HG03558 (cell line): ENCODE measurements around the gene LCMT2.

Experiments used
- ATAC-seq: cut with Tn5 transposase; IDR thresholded peaks from one replicate; pipeline ENCODE4 v1.9.1; 2021; ENCODE audit warnings: moderate number of reproducible peaks; ENCODE audit not compliant: unreplicated experiment; ENCODE audit errors: extremely low read depth

Gene LCMT2

DNA sequence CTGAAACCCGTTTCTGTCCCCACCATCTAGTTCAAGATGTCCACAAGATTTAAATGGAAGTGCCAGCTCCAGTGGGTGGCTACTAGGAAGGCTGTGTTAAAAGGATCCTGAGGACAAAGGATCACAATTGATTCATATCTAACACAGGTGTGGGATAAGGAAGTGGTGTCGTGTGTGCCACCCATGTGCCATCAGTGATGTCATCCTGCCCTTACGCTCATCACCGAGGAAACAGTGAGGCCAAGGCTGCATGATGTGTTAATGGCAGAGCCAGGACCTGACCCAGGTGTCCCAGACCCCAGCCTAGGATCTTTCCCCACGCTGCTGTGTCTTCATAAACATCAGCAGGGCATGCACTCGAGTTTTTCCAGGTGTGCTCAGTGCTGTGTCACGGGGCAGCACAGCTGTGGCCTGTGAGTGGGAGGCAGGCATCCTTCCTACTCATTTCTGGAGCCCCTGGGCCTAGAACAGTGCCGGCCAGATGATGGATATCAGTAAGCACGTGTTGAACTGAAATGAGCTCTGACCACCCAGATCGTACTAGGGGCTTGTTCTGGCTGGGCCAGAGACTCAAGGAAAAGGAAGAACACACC is 53.0 kb downstream of the LCMT2 start:
- ATAC-seq, result no peak

DNA sequence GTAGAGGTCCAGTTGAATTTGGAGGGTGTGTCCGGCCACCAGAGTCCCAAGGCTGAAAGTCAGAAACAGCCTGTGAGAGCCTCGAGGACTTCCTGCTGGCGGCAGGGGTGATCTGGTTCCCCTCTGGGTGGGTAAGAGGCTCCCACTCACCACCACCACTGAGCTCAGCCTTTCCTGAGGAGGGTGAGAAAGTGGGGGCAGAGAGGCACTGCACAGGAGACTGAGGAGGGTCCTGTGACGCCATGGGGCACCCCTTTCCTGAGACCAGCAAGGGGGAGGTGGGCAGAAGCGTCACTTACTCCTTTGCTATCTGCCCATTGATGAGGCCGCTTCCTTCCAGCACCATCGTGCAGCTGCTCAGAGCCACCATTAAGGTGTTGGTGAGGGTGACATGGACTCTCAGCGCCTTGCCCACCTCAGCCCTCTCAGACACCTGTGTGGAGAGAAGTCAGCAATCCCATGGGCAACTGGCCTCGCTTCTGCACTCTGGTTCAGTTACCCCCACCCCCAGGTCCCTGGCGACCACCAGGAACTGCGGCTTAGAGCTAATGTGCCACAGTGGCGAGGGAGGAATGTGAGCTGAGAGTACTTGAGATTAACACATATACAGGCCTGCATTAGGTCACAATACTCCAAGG is 53.7 kb downstream of the LCMT2 start:
- no peak for ATAC-seq

DNA sequence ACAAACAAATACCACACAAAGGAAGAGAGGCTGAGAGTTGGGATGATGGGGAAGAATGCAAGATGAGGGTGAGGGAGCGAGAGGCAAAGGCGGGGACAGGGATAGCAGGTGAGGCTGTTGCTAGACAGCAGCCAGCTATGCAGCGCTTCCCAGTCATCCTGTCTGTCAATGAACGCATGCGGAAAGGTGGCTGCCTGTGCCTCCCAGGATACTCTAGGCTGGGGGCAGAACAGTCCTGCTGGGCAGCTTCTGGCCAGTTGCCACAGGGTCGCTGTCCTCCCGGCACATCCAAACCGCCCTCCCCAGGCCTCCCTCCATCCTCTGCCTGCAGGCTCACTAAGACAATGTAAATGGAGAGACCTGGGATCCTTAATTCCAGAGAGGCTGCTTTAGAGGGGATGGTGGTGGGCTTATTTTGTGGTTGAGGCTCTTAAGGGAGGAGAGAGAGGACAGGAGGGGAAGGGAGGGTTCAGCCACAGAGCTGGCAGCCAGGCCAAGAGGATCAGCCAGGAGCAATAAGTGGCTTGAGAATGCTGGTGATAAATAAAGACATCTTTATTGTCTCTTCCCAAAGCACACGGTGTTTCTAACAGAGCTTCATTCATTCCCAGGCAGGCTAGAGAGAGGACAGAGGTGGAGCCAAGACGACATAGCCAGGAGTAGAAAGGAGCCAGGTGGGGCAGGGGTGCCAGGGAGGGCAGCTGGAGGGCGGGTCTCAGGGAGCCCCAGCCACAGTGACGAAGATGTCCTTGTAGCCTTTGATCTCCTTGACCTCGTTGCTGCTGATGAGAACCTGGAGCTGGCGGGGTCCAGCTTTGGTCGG is 54.4 kb downstream of the LCMT2 start:
- no peak for ATAC-seq

DNA sequence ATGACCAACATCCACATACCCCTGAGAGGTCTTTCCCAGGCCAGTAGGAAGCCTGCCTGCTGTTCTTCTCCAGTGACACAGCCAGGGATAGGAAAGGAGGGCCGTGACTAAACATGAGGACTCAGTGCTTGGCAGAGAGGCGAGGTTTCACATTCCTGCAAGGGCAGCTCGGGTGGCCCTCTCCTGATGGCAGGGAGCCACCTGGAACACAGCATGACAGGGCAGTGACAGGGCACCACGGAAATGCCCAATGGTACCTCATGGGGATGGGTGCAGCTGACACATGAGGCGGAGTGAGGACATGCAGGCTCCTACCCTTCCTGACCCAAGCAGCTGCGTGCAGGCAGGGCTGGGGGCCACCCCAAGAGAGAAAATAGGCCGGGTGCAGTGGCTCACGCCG is 56.2 kb downstream of the LCMT2 start:
- ATAC-seq, result no peak
